ENCODE data around the gene GAS2L1. TPM values are rescaled to one million over a fixed set of nuclear protein-coding genes. Genes with fewer than 3 reads are reported as not detected.

GAS2L1 gene
- total RNA-seq, 2 donors from 2014 or later: 22.2 to 24.9 TPM

DNA sequence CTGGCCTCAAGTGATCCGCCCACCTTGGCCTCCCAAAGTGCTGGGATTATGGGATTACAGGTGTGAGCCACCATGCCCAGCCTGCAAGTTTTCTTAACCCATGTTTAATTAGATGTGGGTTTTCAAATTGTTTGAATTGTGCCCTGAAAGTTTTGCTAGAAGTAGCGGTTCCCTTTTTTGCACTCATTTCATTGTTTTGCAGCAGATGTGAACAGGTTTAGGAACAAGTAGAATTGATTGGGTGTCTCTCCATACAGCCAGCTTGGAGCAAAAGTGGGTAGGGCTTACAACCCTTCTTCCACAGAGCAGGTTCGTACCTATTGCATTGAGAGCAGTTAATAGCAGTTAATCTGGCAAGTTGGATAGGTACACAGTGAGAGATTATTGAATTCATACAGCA is 22.3 kb upstream of the GAS2L1 start:
- H3K9me3 Mint-ChIP-seq: no peaks in the 10 kb centered on the region
- TF ChIP-seq, protein P1, sequence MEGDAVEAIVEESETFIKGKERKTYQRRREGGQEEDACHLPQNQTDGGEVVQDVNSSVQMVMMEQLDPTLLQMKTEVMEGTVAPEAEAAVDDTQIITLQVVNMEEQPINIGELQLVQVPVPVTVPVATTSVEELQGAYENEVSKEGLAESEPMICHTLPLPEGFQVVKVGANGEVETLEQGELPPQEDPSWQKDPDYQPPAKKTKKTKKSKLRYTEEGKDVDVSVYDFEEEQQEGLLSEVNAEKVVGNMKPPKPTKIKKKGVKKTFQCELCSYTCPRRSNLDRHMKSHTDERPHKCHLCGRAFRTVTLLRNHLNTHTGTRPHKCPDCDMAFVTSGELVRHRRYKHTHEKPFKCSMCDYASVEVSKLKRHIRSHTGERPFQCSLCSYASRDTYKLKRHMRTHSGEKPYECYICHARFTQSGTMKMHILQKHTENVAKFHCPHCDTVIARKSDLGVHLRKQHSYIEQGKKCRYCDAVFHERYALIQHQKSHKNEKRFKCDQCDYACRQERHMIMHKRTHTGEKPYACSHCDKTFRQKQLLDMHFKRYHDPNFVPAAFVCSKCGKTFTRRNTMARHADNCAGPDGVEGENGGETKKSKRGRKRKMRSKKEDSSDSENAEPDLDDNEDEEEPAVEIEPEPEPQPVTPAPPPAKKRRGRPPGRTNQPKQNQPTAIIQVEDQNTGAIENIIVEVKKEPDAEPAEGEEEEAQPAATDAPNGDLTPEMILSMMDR (conservative IDR thresholded peaks at IDR 0.05): no peak
- H3K27ac ChIP-seq (ENCODE audit: low read depth, low read length): no peak overlapping the region
- H3K27me3 Mint-ChIP-seq (ENCODE audit: insufficient read depth): no peaks in the 10 kb centered on the region
- peak overlapping the region; percentile 72 for H3K27ac Mint-ChIP-seq
- no peak overlapping the region for H3K4me3 Mint-ChIP-seq
- H3K36me3 Mint-ChIP-seq (ENCODE audit: low read depth): peaks cover 93% of the 10 kb centered on the region
- H3K4me1 Mint-ChIP-seq: no peaks in the 10 kb centered on the region
- DNase-seq: no peak
- H3K9me3 ChIP-seq (ENCODE audit: control insufficient read depth, low read length): no peaks in the 10 kb centered on the region
- H3K4me3 ChIP-seq (ENCODE audit: low read length): no peak overlapping the region
- H3K4me1 ChIP-seq (ENCODE audit: control insufficient read depth, insufficient read depth, low read length): no peaks in the 10 kb centered on the region
- H3K36me3 ChIP-seq (ENCODE audit: control insufficient read depth, insufficient read depth, low read length): peaks cover 89% of the 10 kb centered on the region
- WGBS, 2 experiments (ENCODE audit: insufficient coverage in 1 of 2, insufficient read length in 1 of 2): 97 to 100% methylated on average over 2 to 3 of the region's 3 CpGs
- no peaks in the 10 kb centered on the region for H3K27me3 ChIP-seq (ENCODE audit: control insufficient read depth, insufficient read depth, low read length, poor library complexity, severe bottlenecking)
- no peak overlapping the region for H3K9ac ChIP-seq (ENCODE audit: extremely low read depth, low read length, poor library complexity, severe bottlenecking)

DNA sequence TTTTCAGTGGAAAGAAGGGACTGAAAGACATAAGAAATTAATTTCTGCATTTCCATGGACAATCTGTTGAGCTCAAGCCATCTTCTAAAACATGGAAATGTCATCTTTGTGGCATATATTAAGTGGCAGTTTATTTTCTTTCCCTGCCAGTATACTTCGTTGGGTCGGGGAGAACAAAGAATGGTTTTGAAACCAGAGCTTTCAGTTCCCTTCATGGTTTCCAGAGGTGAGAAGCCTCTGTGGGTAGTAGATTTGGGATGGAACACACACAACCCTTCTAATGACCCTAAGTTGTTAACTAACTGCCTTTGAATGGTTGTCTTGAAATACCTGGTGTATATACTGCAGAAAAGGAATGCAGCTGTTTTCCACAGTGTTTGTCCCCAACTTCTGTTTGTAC is 17.6 kb upstream of the GAS2L1 start:
- no peaks in the 10 kb centered on the region for H3K4me1 Mint-ChIP-seq
- H3K4me1 ChIP-seq (ENCODE audit: control insufficient read depth, insufficient read depth, low read length): no peaks in the 10 kb centered on the region
- H3K9me3 Mint-ChIP-seq: no peaks in the 10 kb centered on the region
- no peak for DNase-seq
- no peaks in the 10 kb centered on the region for H3K27me3 ChIP-seq (ENCODE audit: control insufficient read depth, insufficient read depth, low read length, poor library complexity, severe bottlenecking)
- H3K27me3 Mint-ChIP-seq (ENCODE audit: insufficient read depth): no peaks in the 10 kb centered on the region
- H3K9ac ChIP-seq (ENCODE audit: extremely low read depth, low read length, poor library complexity, severe bottlenecking): no peak overlapping the region
- no peak overlapping the region for H3K4me3 ChIP-seq (ENCODE audit: low read length)
- TF ChIP-seq, protein P1 (conservative IDR thresholded peaks at IDR 0.05): no peak
- WGBS, 2 experiments (ENCODE audit: insufficient coverage in 1 of 2, insufficient read length in 1 of 2): 85% methylated on average over 2 of the region's 2 CpGs; no CpG with 5 or more reads in 1 of the 2 experiments
- no peak overlapping the region for H3K27ac Mint-ChIP-seq
- H3K27ac ChIP-seq (ENCODE audit: low read depth, low read length): no peak overlapping the region
- H3K36me3 ChIP-seq (ENCODE audit: control insufficient read depth, insufficient read depth, low read length): peaks cover 100% of the 10 kb centered on the region
- no peak overlapping the region for H3K4me3 Mint-ChIP-seq
- H3K36me3 Mint-ChIP-seq (ENCODE audit: low read depth): peaks cover 93% of the 10 kb centered on the region
- no peaks in the 10 kb centered on the region for H3K9me3 ChIP-seq (ENCODE audit: control insufficient read depth, low read length)

DNA sequence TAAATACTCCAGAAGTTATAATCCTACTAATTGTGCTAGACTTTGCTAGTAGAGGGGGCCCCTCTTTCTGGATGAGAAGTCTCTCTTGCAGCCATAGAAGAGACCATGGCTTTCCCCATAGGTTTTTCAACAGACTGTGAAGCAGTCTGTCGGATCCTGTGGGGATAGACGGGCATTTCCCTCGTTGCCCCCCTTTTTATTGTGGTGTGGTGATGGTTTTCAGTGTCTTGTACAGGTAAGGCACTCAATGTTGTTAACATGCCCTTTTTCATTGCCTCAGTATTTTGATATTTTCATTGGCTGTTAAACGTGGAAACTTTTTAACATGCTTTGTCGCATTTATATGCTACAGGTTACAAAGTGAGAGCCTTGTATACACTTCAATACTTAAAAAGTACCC is 16.4 kb upstream of the GAS2L1 start:
- Histone ChIP-seq H3K27ac (ENCODE audit: low read depth, low read length) (no peak overlapping the region), H3K9ac (ENCODE audit: extremely low read depth, low read length, poor library complexity, severe bottlenecking) (no peak overlapping the region), H3K4me3 (ENCODE audit: low read length) (no peak overlapping the region), H3K36me3 (ENCODE audit: control insufficient read depth, insufficient read depth, low read length) (peaks cover 99% of the 10 kb centered on the region), H3K9me3 (ENCODE audit: control insufficient read depth, low read length) (no peaks in the 10 kb centered on the region), H3K4me1 (ENCODE audit: control insufficient read depth, insufficient read depth, low read length) (no peaks in the 10 kb centered on the region), H3K27me3 (ENCODE audit: control insufficient read depth, insufficient read depth, low read length, poor library complexity, severe bottlenecking) (no peaks in the 10 kb centered on the region)
- Mint-ChIP-seq H3K4me1 (no peaks in the 10 kb centered on the region), H3K27me3 (ENCODE audit: insufficient read depth) (no peaks in the 10 kb centered on the region), H3K9me3 (no peaks in the 10 kb centered on the region), H3K36me3 (ENCODE audit: low read depth) (peaks cover 92% of the 10 kb centered on the region), H3K27ac (no peak overlapping the region), H3K4me3 (no peak overlapping the region)
- TF ChIP-seq, protein P1 (conservative IDR thresholded peaks at IDR 0.05): no peak
- DNase-seq: no peak
- WGBS, 2 experiments (ENCODE audit: insufficient coverage in 1 of 2, insufficient read length in 1 of 2): 94 to 95% methylated on average over 5 of the region's 5 CpGs
